Panc1 (cell line): ENCODE data around the gene COPS7A. TPM values are rescaled to one million over a fixed set of nuclear protein-coding genes. Genes with fewer than 3 reads are reported as not detected.

ENCODE experiments used
- ATAC-seq: fragments of 200-7000 bp; cut with Tn5 transposase; 2 replicates; pipeline ENCODE4 v1.9.1; 2020; ENCODE audit warnings: mild to moderate bottlenecking, moderate library complexity
- BruUV-seq: library from RNA; stranded (reverse); fragments of 400-500 nt; replicated peaks from 2 replicates; lab custom pipeline; 2021; lab: Mats Ljungman, UMichigan
- CTCF ChIA-PET: fragments of 300-600 bp; sonication (Branson Sonifier 250); formaldehyde crosslinking; loops from one replicate; lab custom pipeline; 2022; ENCODE audit warnings: antibody characterized with exemption; lab: Charles Lee
- POLR2A ChIA-PET: fragments of 300-600 bp; sonication (Branson Sonifier 250); formaldehyde crosslinking; loops from one replicate; lab custom pipeline; 2022; ENCODE audit warnings: antibody characterized with exemption; lab: Charles Lee
- DNase-seq: peaks from one replicate; pipeline ENCODE4 v3.0.0-alpha.2; 2010; ENCODE audit warnings: low read depth, low spot score
- H3K27ac ChIP-seq: 2 replicates; pipeline ENCODE4 v1.5.1; 2011; ENCODE audit warnings: mild to moderate bottlenecking, low read length, inconsistent platforms
- H3K27me3 ChIP-seq: fragments of 200-500 bp; sonication (Bioruptor generic); 2 replicates; pipeline ENCODE4 v1.6.0; 2014; ENCODE audit warnings: low read length, inconsistent platforms; ENCODE audit not compliant: control insufficient read depth, insufficient read depth
- H3K36me3 ChIP-seq: fragments of 200-500 bp; sonication (Bioruptor generic); 2 replicates; pipeline ENCODE4 v1.5.1; 2014; ENCODE audit warnings: inconsistent platforms, mild to moderate bottlenecking, low read length, moderate library complexity; ENCODE audit not compliant: control insufficient read depth, insufficient read depth
- H3K4me1 ChIP-seq: 2 replicates; pipeline ENCODE4 v1.5.1; 2011; ENCODE audit warnings: inconsistent platforms, mild to moderate bottlenecking, low read length, moderate library complexity; ENCODE audit not compliant: control insufficient read depth, insufficient read depth
- H3K4me3 ChIP-seq, 2 experiments: 2 replicates each; pipeline ENCODE4 v1.5.1; 2011 to 2012; ENCODE audit warnings: low read depth in 2 of 2, low read length in 2 of 2, mild to moderate bottlenecking in 2 of 2, inconsistent platforms in 1 of 2, moderate library complexity in 1 of 2
- H3K9me3 ChIP-seq: fragments of 200-500 bp; sonication (Bioruptor generic); 2 replicates; pipeline ENCODE4 v1.5.1; 2014; ENCODE audit warnings: low read depth, mild to moderate bottlenecking, inconsistent platforms, low read length, moderate library complexity; ENCODE audit not compliant: control insufficient read depth, insufficient read depth
- POLR2AphosphoS5 ChIP-seq: IDR thresholded peaks from 2 replicates; pipeline ENCODE4 v1.6.1; 2012; ENCODE audit warnings: mild to moderate bottlenecking, low read depth, low read length, moderate library complexity
- SIN3A ChIP-seq: IDR thresholded peaks from 2 replicates; pipeline ENCODE4 v1.6.1; 2012; ENCODE audit warnings: low read depth, mild to moderate bottlenecking, low read length, moderate library complexity, borderline replicate concordance; ENCODE audit not compliant: insufficient read depth
- TCF7L2 ChIP-seq: IDR thresholded peaks from 2 replicates; pipeline ENCODE4 v1.6.1; 2011; ENCODE audit warnings: mild to moderate bottlenecking, low read depth, low read length, inconsistent platforms
- in situ Hi-C: cut with HindIII; loops from 2 replicates; pipeline ENCODE4 v1.10.0; 2016; ENCODE audit warnings: low sequenced_read_pairs, low pct_unique_long_range_greater_than_20kb
- intact Hi-C: fragments of 100-400 bp; cut with micrococcal nuclease; formaldehyde crosslinking; loops from one replicate; pipeline ENCODE4 v1.10.0; 2022; ENCODE audit not compliant: unreplicated experiment
- total RNA-seq: library from RNA; stranded (reverse); gene quantifications from one replicate; pipeline ENCODE4 v1.2.1, GENCODE V29; 2021; ENCODE audit not compliant: unreplicated experiment
- TF ChIP-seq, protein P1 (sequence below): fragments of 450-650 bp; IDR thresholded peaks from 2 replicates; pipeline ENCODE4 v1.5.1; 2017; ENCODE audit warnings: mild to moderate bottlenecking
- TF ChIP-seq, protein P2 (sequence below), 2 experiments: IDR thresholded peaks; 2 replicates each; pipeline ENCODE4 v1.6.1; 2011 to 2012; ENCODE audit warnings: low read depth in 2 of 2, control low read depth in 1 of 2, low read length in 1 of 2, mild to moderate bottlenecking in 1 of 2, moderate library complexity in 1 of 2; ENCODE audit not compliant: insufficient read depth in 1 of 2

Gene COPS7A
- total RNA-seq, 1 experiment from 2014 or later: 37.5 TPM

DNA sequence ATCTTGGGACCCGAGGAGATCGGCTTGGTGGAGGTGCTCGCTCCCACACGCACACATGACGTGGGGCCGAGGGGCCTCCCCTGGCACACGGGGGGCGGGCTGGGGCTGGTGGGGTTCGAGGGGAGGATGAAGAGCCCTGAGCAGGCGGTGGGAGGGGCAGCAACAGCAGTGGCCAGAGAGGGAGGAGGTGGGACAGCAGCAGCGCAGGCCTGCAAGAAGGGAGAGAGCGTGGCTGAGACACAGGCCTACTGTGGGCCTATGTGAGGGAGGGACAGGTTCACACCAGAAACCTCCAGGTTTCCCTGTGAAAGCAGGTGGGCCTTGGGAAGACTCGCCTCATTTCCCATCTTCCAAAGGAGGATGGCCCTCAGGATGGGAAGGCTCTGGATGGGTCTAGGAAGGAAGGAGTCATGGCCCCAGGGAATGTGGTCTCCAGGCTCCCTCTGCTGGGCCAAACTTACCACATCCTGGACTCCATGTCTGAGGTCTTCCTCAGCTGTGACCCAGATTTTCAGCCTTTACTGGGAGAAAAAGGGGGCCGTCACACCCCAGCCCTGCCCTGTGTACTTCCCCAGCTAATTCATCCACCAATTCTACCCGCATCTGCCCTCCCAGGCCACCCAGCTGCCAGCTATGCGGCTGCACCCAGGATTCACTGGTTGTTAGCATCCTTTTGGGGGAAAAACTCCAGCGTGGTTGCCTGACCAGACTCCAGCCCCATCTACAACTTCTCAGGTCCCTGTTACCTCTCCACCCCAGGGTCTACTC, 26.1 kb upstream of the COPS7A start:
- TF ChIP-seq POLR2AphosphoS5: no peak
- TF ChIP-seq, protein P1, sequence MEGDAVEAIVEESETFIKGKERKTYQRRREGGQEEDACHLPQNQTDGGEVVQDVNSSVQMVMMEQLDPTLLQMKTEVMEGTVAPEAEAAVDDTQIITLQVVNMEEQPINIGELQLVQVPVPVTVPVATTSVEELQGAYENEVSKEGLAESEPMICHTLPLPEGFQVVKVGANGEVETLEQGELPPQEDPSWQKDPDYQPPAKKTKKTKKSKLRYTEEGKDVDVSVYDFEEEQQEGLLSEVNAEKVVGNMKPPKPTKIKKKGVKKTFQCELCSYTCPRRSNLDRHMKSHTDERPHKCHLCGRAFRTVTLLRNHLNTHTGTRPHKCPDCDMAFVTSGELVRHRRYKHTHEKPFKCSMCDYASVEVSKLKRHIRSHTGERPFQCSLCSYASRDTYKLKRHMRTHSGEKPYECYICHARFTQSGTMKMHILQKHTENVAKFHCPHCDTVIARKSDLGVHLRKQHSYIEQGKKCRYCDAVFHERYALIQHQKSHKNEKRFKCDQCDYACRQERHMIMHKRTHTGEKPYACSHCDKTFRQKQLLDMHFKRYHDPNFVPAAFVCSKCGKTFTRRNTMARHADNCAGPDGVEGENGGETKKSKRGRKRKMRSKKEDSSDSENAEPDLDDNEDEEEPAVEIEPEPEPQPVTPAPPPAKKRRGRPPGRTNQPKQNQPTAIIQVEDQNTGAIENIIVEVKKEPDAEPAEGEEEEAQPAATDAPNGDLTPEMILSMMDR: peak; percentile 80
- DNase-seq (no peak), ATAC-seq (peak; percentile 88)
- Histone ChIP-seq H3K36me3 (no peaks in the 10 kb centered on the region), H3K9me3 (no peaks in the 10 kb centered on the region), H3K27ac (no peak overlapping the region), H3K27me3 (peaks cover 11% of the 10 kb centered on the region), H3K4me1 (no peaks in the 10 kb centered on the region), H3K4me3 (no peak overlapping the region)
- no TSS peak for BruUV-seq
- POLR2A ChIA-PET: no interaction called here
- in situ Hi-C loops: no loop called here
- CTCF ChIA-PET: no interaction called here
- intact Hi-C loops: loop anchor here (2.0 kb wide), 1 partner anchor 81 kb away; no protein-coding TSS in a partner anchor

DNA sequence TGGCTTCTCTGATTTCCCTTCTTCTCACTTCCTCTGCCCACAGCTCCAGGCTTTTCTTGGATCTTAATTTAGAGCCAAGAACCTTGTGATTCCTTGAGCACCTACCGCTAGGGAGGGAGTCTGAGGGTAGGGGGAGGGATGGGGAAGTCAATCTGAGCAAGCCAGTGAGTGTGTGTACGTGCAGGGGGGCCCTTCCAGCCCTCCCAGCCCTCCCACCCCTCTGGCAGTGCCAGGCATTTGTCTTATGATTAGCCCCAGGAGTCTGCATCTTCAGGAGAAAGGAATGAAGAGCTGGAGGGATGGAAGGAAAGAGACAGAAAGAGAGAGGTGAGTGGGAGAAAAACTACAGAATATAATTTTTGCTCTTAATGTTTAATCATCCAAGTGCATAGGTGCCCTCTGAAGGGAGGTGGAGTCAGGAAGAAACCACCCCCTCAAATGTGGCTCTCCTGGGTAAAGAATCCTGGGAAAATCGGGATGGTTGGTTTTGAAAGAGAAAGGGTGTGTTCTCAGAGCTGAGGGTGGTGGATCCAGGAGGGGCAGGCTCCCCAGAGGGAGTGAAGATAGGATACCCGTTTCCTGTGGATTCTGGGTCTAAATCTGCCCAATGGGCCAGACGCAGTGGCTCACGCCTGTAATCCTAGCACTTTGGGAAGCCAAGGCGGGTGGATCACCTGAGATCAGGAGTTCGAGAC, 25.3 kb upstream of the COPS7A start:
- TF ChIP-seq, protein P2, sequence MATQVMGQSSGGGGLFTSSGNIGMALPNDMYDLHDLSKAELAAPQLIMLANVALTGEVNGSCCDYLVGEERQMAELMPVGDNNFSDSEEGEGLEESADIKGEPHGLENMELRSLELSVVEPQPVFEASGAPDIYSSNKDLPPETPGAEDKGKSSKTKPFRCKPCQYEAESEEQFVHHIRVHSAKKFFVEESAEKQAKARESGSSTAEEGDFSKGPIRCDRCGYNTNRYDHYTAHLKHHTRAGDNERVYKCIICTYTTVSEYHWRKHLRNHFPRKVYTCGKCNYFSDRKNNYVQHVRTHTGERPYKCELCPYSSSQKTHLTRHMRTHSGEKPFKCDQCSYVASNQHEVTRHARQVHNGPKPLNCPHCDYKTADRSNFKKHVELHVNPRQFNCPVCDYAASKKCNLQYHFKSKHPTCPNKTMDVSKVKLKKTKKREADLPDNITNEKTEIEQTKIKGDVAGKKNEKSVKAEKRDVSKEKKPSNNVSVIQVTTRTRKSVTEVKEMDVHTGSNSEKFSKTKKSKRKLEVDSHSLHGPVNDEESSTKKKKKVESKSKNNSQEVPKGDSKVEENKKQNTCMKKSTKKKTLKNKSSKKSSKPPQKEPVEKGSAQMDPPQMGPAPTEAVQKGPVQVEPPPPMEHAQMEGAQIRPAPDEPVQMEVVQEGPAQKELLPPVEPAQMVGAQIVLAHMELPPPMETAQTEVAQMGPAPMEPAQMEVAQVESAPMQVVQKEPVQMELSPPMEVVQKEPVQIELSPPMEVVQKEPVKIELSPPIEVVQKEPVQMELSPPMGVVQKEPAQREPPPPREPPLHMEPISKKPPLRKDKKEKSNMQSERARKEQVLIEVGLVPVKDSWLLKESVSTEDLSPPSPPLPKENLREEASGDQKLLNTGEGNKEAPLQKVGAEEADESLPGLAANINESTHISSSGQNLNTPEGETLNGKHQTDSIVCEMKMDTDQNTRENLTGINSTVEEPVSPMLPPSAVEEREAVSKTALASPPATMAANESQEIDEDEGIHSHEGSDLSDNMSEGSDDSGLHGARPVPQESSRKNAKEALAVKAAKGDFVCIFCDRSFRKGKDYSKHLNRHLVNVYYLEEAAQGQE (IDR thresholded peaks at IDR 0.05; ENCODE audit: insufficient read depth in 1 of 2, low read depth in 2 of 2, low read length in 1 of 2): no peak
- TF ChIP-seq POLR2AphosphoS5 (no peak), TCF7L2 (no peak), SIN3A (no peak)
- TF ChIP-seq, protein P1: no peak
- no peak for DNase-seq
- in situ Hi-C loops (no loop called here), intact Hi-C loops (loop anchor here (2.0 kb wide), 1 partner anchor 82 kb away; no protein-coding TSS in a partner anchor)
- peaks cover 11% of the 10 kb centered on the region for H3K27me3 ChIP-seq
- H3K27ac ChIP-seq: no peak overlapping the region
- BruUV-seq: no TSS peak
- ChIA-PET POLR2A (no interaction called here), CTCF (interaction anchor here (0.6 kb wide), 1 partner anchor 159 kb away, joined by 3 read pairs; no protein-coding TSS in a partner anchor)
- H3K36me3 ChIP-seq: no peaks in the 10 kb centered on the region
- no peaks in the 10 kb centered on the region for H3K9me3 ChIP-seq
- ATAC-seq: no peak
- H3K4me1 ChIP-seq: no peaks in the 10 kb centered on the region
- H3K4me3 ChIP-seq: no peak overlapping the region
